Right kidney (tissue), 1 donor: ENCODE data around the gene CCDC89.
"Not testable (repeated sequence)": the region's sequence is repeated elsewhere in the genome, so short reads cannot be mapped to it uniquely, and the experiment has no call there.

Experiments
- DNase-seq: peaks from one replicate; pipeline ENCODE4 v3.0.0-alpha.2; 2016

CCDC89 gene

DNA sequence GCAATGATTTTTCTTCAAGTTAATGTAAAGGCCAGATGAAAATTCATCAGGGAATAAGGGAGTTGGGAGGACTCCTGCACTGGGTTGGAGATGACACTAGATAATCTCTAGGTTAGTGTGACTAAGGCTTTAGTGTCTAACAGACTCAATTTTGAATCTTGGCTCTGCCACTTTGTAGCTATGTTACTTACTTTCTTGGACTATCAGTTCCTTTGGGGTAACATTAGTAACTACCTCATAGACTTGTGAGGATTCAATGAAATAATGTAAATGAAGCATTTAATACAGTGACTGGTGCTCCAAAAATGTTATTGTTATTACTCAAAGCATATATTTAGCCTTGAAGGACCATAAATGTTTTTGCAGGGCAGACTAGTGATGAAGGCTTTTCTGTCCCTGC is 9.6 kb upstream of the CCDC89 start:
- no peak for DNase-seq

DNA sequence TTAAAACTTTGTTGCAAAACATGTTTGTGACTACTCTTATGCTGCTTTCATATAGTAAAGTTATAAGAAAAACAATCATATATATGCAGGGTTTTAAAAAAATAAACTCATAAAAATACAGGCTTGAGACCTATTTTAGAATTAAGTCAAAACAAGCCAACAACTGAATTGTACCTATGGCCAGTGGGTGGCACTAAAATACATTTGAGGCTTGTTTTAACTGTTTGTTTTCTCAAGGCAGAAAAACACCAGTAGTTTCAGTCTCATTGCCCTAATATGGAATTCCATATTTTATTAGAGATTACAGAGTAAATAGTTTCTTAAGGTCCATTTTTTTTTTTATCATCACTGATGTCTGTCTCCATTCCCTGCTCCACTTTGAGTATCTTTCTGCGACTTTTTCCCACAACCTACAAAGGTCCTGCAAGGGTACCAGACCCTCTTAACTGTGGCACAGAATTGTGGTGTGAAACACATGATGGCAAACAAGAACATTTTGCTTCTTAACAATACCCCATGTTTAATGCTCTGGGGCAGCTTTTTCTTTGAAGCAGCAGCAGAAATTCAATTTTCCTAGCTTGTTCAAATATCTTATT is 8.5 kb upstream of the CCDC89 start:
- DNase-seq: no peak

GRCh38 chr11:85685125-85685819 is 723 bp downstream of the CCDC89 start:
- peak; percentile 72 for DNase-seq

DNA sequence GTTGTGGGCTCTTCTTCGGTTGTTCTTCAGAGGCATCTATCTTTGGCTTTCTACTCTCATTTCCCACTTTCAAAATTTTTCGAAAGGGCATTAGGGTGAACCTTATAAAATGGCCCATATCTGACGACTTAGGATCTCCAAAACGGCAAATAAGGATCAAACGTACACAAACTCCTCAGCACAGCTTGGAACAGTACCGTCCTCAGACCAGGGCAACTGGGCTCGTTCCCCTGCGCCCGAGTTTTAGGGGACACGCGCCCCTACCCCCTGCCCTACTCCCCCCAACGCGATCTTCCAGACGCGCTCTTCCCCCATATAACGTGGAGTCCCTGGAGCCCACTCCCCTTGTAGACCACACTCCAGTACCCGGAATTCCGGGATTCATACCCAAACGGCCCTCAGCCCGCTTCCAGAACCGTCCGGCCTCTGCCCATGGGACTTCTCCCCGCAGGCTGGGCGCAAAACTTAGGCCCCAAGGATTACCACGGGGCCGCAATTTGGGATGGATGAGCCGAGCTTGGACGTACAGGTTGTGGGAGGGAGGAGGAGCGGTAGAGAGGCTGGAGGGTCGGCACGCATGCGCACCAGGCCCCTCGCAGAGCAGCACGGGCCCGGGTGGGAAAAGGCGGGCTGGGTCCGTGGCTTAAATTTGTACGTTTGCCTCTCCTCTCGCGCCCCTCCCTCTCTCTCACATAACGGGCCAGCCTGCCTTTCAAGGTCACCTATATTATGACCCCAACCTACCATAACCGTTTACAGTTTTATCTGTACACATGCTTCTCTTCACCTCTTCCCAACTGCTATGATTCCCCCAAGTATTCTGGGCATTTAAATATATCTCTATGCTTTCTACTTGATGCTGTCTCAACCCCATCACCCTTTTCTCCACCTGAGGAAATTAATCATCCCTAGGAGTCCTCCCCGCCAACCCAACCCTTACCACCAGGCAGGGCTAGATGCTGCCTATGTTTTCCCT is 3.4 kb downstream of the CCDC89 start:
- DNase-seq: peak; percentile 77

- DNase-seq: no peak
Measured at GRCh38 chr11:85680897-85681296, 5.1 kb downstream of the CCDC89 start.

DNA sequence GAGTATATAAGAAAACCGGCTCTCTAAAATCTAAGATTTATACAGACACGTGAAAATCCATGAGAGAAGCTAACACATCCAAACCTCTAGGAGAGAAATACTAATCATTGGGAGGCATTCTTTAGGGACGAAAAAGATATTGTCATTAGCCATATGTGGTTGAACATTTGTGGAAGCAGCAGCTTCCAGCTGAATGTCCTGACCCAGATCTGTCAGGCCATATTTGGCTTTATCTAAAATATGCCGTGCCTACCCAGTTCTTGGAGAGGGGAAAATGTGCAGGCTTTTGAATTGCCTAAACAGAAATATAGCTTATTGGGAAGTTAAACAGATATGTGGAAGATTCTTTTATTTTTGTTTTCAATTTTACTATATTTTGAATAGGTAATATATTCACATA is 6.4 kb downstream of the CCDC89 start:
- DNase-seq: no peak

DNA sequence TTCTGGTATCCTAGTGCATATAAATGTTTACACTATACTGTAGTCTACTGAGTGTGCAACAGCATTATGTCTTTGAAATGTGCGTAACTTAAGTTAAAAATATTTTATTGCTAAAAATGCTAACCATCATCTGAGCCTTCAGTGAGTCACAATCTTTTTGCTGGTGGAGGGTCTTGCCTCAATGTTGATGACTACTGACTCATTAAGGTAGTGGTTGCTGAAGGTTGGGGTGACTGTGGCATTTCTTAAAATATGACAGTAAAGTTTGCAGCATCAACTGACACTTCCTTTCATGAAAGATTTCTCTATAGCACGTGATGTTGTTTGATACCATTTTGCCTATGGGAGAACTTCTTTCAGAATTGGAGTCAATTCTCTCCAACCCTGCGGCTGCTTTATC is 12.6 kb downstream of the CCDC89 start:
- no peak for DNase-seq

GRCh38 chr11:85672105-85672902 is 13.7 kb downstream of the CCDC89 start:
- no peak for DNase-seq

DNA sequence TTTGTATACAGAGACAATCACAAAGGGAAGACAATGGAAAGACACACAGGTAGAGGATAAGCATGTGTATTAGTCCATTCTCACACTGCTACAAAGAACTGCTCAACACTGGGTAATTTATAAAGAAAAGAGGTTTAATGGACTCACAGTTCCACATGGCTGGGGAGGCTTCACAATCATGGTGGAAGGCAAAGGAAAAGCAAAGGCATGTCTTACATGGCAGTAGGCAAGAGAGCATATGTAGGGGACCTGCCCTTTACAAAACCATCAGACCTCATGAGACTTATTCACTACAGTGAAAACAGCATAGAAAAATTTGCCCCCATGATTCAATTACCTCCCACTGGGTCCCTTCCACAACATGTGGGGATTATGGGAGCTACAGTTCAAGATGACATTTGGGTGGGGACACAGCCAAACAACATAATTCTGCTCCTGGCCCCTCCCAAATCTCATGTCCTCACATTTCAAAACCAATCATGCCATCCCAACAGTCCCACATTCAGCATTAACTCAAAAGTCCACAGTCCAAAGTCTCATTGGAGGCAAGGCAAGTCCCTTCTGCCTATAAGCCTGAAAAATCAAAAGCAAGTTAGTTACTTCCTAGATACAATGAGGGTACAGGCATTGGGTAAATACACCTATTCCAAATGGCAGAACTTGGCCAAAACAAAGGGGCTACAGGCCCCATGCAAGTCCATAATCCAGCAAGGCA is 14.9 kb downstream of the CCDC89 start:
- not testable (repeated sequence) for DNase-seq

DNA sequence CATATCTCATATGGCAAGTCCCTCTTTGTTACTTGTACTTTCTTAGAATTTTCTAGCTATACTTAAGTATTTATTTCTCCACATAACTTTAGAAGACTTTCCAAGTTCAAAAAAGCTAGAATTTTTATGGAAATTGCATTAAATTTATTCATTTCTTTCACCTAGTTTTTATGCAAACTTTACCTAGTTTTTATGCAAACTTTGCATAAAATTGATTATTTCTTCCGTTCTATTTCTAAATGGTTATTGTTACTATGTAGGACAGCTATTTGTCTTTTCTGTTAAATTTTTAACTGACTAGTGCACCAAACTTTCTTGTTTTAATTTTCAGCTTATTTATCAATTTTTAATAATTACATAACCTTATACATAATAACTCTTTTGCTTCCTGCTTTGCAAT is 17.8 kb downstream of the CCDC89 start:
- DNase-seq: no peak

DNA sequence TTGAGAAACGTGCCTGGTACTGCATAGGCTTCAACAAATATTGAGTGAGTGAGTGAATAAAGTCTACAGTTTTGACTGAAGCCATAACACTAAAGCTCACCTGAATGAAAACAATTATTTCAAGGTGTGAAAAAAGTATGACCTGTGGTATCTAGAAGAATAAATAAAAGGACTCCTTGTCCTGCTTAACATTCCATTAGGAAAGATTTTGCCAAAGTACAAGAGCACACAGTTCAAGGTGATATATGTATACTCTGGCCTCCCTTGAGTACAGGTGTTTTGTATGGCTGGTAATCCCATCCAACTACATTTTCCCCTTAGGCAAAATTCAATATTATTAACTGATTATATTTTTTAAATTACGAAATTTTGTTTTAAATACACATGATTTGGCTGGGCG is 19.3 kb downstream of the CCDC89 start:
- DNase-seq: no peak

GRCh38 chr11:85665733-85666132 is 20.3 kb downstream of the CCDC89 start:
- DNase-seq: peak; percentile 22

- DNase-seq: peak; percentile 100
Measured at GRCh38 chr11:85664615-85665481, 21.1 kb downstream of the CCDC89 start, which contains the start of gene CREBZF. Gene CREBZF, minus strand, starts transcription at chr11:85665129. Its CDS starts 254 bp downstream, at chr11:85664875.

GRCh38 chr11:85663753-85664614 is 22.0 kb downstream of the CCDC89 start:
- no peak for DNase-seq

DNA sequence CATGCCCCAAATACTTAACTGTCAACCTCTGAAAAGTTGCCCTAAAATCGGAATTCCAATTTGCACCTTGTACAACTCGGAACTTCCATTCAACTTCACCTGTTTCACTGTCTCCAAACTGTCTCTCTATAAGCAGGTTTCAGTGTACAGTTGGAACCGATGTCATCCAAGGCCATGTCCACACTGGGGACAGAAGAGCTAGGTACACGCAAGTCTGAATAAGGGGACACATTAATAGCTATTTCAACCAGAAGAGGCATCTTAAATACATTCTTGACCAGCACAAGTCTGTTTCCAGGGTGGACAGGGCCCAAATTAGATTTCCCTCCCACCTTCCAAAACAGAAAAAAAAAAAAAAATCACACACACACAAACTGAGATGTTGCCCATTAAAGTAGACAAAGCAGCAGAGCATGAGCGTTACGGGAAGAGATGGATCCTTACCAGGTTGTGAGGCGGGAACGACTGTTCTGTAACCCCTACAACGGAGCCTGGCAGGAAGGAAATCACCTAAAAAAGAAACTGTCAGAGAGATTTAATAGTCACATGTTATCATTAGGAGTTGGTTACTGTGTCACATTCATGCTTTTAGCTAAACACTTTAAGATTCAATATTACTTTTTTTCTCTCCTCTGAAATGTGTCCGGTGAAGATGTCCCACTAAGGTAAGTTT is 22.8 kb downstream of the CCDC89 start:
- DNase-seq: peak; percentile 12

DNA sequence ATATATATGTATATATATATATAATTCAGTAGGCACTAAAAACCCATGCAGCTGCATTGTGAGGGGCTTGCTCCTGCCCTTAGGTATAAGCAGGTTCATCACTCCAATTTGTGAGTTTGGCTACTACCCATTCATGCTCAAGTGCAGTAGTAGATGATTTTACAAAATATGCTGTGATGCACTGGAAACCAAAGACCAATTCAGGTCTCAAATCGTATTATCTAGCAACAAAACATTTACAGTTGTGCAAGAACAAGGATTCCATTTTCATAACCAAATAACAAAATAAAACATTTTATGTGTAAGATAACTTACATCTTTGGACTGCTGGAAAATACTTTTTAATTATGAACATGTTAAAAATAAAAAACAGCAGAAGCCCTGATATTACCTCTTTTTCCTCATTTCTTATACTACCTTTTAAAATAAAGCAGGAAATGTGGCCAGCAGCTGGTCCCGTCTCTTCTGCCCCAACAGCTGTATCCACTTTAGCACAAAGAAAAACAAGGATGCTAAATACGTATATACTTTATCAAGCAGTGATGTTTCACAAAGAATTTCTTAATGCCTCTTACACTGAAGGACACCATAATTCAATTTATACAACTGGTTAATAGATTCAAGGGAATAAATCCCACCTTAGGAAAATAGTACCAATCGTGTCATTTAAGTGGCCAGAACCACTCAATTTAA is 23.9 kb downstream of the CCDC89 start:
- no peak for DNase-seq

DNA sequence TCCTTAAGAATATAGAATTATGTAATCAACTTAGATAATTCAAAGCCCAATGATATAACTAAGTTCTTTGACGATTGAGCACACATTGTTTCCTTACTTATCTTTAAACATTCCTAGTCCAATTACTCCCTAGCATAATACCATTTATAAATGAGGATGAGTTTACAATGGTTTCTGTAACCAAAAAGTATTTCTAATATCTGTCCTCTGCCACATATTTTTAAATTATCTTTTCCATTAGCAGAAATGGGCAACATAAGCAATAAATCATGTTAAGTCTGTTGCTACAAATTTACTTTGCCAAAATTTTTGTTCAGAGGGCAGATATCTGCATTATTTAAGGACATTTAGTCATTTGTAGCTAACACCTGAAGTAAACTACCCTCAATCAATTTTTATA is 27.8 kb downstream of the CCDC89 start:
- no peak for DNase-seq

GRCh38 chr11:85656777-85657176 is 29.2 kb downstream of the CCDC89 start:
- DNase-seq: no peak
